CD4-positive, alpha-beta T cell treated with Interleukin-12 subunit alpha and Interleukin-12 subunit beta, for 1 hour (primary cell): ENCODE measurements around the gene ASIC5.

ENCODE experiments used
- DNase-seq: peaks from one replicate; pipeline ENCODE4 v3.0.0-alpha.2; 2020

ASIC5 gene

DNA sequence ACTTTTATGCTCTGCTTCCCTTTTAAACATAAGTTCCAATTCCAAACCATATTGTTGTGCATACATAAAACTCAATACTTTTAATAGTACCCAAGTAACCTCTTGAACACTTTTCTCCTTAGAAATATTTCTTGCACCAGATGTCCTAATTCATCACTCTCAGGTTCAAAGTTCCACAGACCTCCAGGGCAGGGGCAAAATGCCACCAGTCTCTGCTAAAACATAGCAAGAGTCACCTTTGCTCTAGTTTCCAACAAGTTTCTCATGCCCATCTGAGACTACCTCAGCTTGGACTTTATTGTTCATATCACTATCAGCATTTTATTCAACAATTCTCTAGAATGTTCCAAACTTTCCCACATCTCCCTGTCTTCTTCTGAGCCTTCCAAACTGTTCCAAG, 13.7 kb upstream of the ASIC5 start:
- no peak for DNase-seq

DNA sequence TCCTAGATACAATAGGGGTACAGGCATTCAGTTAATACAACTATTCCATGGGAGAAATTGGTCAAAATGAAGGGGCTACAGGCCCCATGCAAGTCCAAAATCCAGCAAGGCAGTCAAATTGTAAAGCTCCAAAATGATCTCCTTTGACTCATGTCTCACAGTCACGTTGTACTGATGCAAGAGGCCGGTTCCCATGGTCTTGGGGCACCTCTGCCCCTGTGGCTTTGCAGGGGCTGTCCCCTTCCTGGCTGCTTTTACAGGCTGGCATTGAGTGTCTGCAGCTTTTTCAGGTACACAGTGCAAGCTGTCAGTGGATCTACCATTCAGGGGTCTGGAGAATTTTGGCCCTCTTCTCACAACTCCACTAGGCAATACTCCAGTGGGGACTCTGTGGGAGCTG, 12.5 kb upstream of the ASIC5 start:
- DNase-seq: no peak

- no peak for DNase-seq
These were observed 11.9 kb upstream of the ASIC5 start for GRCh38 chr4:155877971-155878370.

- no peak for DNase-seq
These were observed 9.8 kb upstream of the ASIC5 start for GRCh38 chr4:155875878-155876277.

DNA sequence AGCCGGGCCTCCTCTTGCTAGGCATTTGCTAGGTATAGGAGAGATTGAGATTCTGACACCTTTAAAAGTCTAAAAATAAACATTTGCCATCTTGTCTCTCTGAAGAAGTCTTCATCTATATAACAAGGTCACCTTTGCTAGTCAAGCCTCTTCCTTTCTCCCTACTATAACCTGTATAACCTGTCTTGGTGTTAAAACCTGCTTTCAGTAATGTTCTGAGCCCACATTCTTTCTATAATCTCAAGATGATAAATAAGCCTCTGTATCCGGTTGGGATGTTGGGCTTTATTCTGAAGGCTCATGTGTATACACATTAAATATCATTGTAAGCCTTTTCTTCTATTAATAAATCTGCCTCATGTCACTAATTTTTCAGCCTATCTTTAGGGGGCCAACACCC, 10.2 kb downstream of the ASIC5 start:
- no peak for DNase-seq

- no peak for DNase-seq
These were observed 11.4 kb downstream of the ASIC5 start for GRCh38 chr4:155854582-155855226.

DNA sequence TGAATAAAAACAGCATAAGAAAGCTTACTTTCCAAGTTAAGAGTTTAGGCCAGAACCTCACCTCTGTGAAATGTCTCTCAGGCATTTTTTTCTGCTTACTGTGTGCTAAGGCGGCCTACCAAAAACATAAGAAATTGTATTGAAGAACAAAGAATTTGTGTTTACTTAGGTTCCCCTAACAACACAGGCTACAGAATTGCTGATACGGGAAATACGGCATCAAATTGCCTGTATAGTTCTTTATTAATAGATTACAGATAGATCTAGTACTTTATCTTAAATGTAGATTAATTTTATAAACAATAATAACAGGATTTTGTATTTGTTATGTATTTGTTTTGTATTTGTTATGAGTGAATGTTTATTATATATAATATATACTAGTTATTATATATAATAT, 12.9 kb downstream of the ASIC5 start:
- DNase-seq: no peak

DNA sequence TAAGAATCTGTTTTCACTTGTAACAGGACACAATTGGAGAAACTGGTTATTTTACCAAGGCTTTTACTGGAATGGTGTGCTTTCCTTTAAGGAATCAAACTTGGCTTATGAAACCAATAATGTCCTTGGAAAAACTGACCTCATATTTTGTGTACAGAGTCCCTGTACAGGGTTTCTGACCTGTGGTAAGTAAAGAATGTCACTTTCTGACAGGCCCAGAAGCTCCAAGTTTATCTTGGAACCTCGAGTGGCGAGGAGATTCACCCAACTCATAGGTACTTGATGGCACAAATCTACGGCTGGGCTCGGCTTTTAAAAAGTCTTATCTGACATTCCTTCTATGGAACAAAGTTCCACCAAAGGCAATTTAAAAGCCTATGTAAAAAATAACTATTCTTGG, 17.0 kb downstream of the ASIC5 start:
- DNase-seq: no peak

DNA sequence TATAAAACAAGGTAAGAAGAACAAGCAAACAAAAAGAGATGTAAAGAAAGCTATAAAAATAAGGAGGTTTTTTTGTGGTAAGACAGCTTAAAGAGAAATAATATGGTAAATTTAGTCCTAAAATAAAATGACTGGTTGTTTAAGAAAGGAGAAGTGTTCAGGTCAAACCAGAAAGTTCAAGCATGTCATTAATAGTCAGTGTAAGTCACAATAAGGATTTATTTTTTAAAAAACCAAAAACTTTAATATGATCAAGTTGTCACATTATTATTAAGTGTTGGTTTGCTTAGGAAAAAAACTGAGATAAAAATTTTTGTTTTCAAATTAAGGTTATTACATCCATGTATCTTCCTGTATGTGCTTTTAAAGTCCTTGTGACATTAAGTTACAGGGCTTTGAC, 19.1 kb downstream of the ASIC5 start:
- no peak for DNase-seq

GRCh38 chr4:155842080-155842479, 24.0 kb downstream of the ASIC5 start:
- DNase-seq: no peak

- DNase-seq: no peak
These were observed 28.8 kb downstream of the ASIC5 start for GRCh38 chr4:155837203-155837796.

GRCh38 chr4:155832664-155833063, 33.4 kb downstream of the ASIC5 start:
- DNase-seq: no peak

DNA sequence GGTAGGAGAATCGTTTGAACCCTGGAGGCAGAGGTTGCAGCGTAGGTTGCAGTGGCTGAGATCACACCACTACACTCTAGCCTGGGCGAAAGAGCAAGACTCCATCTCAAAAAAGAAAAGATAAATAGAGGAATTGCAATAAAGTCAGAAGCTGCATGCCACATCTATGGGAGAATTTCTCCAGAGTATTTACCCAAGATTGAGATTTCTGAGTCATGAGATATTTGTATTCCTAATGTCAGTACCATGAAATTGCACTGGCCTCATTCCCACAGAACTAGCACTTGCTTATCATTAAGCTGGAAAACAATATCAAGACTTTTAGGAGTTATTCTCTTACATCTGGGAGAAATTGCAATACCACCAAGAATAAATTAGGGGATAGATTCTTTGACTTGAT, 37.4 kb downstream of the ASIC5 start:
- DNase-seq: no peak

GRCh38 chr4:155822572-155822971, 43.5 kb downstream of the ASIC5 start:
- no peak for DNase-seq

GRCh38 chr4:155820887-155821518, 45.1 kb downstream of the ASIC5 start:
- no peak for DNase-seq

DNA sequence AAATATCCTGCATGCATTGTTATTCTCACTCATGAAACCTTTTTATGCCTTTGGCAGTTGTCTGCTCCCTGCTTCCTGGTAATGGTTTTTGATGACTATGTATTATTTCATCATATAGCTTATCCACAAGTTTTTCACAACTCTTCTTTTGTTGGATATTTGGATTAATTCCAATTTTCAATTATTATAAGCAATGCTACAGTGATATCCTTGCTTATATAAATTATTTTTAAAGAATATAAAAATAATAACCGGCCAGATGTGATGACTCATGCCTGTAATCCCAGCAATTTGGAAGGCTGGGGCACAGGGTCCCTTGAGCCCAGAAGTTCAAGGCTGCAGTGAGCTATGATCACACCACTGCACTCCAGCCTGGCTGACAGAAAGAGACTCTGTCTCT, 47.0 kb downstream of the ASIC5 start:
- no peak for DNase-seq

DNA sequence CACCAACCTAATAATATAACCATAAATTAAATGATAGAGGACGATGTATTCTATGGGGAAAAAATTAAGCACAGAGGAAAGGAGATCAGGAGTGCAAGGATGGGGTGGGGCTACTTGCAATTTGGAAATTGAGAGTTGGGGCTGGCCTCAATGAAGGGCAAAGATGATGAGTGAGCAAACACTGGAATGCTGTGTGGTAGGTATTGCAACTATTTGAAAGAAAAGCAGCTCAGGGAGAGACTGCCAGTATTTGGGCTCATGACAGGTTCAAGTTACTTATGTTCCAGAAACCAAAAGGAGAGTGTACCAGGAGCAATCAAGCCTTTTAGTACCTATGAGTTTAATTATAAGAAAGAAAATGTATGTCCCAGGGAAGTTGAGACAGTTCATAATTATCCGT, 47.4 kb downstream of the ASIC5 start:
- no peak for DNase-seq

GRCh38 chr4:155811083-155811482, 55.0 kb downstream of the ASIC5 start:
- no peak for DNase-seq

GRCh38 chr4:155809835-155810234, 56.2 kb downstream of the ASIC5 start:
- DNase-seq: peak; percentile 44

DNA sequence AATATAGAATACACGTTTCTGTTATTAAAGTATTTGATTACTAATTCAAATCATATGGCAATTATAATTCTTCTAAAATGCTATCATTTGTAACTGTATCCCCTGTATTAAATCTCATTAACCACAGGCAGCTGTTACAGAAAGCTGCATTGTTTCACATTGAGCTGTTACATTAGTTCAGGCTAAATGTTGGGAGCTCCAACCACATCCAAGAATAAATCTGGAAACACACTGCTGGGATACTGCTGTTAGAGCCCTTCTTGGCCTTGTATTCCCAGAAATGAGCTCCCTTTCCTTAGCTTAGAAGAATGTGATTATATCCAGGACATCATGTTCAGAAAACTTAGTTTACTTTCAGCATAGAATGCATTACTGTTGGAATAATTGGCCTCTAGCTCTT, 59.1 kb downstream of the ASIC5 start:
- no peak for DNase-seq

DNA sequence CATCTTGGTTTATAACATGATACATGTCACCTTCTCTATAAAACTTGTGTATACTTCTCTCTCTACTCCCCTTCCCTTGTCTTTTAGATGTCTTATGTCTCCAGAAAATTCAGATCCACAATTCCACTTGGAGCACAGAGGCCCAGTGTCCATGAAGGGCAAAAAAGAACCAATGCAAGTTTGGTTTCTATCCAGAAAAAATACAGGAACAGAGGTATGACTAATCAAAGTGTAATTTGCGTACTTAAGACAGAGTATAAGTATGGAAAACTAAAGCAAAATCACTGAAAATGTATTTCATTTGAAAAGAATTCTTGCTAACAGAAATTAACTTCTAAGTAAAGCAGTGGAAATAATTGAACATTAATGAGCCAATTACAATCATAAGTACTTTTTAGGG, 61.1 kb downstream of the ASIC5 start:
- DNase-seq: no peak

DNA sequence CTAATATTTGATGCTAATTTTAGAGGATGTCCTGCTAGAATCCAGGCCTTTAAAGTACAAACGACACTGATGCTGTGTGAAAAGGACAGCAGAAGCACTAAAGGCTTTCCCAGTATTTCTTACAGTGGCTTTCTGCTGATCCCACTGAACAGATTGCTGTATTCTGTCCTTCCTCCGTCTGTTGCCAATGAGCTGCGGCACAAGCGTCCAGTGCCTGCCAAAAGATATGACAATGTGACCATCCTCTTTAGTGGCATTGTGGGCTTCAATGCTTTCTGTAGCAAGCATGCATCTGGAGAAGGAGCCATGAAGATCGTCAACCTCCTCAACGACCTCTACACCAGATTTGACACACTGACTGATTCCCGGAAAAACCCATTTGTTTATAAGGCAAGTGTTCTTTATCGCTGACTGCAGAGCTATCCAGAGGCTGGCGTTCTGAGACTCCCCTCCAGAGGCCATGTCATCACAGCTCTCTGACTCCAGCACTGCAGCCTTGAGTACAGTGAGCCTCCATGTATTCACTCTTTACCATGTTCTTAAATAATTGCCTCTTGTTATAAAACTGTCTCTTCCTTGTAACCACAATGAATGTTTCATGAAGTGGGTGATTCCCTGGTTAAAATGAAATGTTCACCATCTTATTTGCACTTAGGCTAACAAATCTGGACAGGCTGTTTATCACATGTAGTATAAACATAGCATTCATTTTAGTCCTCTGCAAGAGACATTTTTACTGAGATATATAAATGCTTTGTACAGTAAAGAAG, 63.7 kb downstream of the ASIC5 start:
- no peak for DNase-seq

DNA sequence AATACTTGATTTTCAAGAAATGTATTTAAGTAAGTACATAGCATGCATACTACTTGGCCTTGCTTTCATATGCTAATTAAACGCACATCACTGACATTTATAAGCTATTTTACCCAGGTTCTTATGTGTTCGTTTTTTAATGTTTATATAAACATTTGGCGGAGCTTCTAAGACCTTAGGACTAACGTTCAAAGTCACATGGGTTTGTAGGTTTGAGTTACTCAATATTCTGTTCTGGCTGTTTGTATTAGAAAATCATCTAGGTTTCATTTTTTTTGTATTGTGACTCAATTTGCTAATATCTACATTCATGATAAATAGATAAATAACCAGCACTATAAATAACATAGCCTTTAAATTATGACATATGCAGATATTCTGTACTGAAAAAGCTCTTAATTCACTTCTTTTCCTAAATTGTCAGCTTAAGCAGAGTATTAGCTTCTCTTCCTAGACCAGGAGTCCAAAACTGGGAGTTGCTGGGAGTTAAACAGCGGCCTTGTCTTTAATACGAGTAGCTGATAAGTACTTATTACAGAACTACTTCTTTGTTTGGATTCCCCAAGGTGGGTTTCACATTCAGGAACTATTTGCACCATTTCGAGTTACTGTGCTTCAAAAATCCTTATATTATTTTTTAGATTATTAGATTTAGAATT, 65.3 kb downstream of the ASIC5 start:
- no peak for DNase-seq

DNA sequence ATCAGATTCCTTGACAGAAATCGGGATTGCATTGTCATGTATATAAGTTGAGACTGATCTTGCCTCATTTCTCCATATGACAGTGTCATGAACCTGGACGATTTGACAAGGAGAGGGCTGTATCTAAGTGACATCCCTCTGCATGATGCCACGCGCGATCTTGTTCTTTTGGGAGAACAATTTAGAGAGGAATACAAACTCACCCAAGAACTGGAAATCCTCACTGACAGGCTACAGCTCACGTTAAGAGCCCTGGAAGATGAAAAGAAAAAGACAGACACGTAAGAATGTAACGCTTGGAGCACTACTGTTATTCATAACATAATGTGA, 66.3 kb downstream of the ASIC5 start:
- no peak for DNase-seq
